ENCODE data around the gene MDFIC. TPM values are rescaled to one million over a fixed set of nuclear protein-coding genes. Genes with fewer than 3 reads are reported as not detected.

Gene MDFIC
- polyA plus RNA-seq, 1 donor from 2014 or later, result 55.1 TPM

DNA sequence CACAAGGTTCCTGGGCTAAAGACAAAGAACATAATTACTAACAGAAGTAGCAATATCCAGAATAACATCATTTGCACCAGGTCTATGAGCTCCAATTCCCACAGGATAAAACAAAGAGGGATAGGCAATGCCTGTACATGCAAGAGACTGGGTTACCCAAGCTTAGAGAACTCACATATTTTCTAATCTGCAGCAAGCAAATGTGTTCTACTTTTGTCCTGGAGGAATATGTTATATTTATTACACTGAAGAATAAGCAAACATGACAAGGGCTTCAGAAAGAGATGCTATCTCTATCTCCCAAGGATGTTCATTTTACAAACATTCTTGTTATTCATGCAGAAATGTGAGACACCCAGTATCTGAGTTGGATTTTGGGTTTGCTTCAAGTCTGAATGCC lies 118.6 kb downstream of the MDFIC start:
- Mint-ChIP-seq H3K4me1 (peaks cover 5 to 6% (median 5%) of the 10 kb centered on the region in 3 donors), H3K36me3 (peaks cover 3% of the 10 kb centered on the region), H3K4me3 (no peak overlapping the region), H3K9me3 (peaks cover 0 to 2% (median 0%) of the 10 kb centered on the region in 3 donors), H3K27me3 (no peaks in the 10 kb centered on the region), H3K27ac (no peak overlapping the region)

DNA sequence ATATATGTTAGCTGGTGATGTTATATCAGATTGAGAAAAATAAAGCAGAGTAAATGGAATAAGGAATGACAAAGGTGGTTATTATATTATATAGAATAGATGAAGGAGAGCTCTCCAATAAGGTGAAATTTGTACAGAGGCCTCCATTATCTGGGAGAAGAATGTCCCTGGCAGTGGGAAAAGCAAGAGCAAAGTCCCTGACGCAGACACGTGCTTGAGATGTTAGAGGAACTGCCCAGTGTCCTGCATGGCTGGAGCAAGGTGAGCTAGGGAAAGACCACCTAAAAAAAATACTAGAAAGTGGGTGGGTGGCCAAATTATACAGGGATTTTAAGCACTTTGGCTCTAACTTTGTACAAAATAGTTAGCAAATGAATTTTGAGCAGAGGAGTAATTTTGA lies 120.7 kb downstream of the MDFIC start:
- Mint-ChIP-seq H3K9me3 (peaks cover 0 to 2% (median 0%) of the 10 kb centered on the region in 3 donors), H3K27me3 (peaks cover 1% of the 10 kb centered on the region), H3K4me3 (no peak overlapping the region), H3K27ac (no peak overlapping the region), H3K4me1 (no peaks in the 10 kb centered on the region), H3K36me3 (no peaks in the 10 kb centered on the region)

DNA sequence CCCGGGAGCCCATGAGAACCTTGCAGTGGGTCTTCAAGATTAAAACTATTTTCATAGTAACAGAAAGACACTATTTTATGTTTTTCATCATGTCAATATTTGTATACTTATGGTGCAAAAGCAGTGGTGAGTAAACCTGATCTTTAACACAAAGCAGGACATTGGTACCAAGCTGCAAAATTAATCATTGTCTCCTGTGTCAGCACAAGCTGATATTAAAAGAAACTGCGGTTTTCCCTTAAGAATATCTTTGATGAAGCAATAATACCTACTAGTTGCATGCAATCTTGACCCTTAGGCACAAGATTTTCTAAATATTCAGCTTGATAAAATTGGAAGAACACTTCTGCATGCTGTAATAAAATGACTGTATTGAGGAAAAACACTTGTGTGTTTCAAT lies 121.7 kb downstream of the MDFIC start:
- Mint-ChIP-seq H3K27me3 (peaks cover 1% of the 10 kb centered on the region), H3K4me3 (no peak overlapping the region), H3K4me1 (no peaks in the 10 kb centered on the region), H3K27ac (no peak overlapping the region), H3K9me3 (peaks cover 0 to 2% (median 0%) of the 10 kb centered on the region in 3 donors), H3K36me3 (no peaks in the 10 kb centered on the region)

DNA sequence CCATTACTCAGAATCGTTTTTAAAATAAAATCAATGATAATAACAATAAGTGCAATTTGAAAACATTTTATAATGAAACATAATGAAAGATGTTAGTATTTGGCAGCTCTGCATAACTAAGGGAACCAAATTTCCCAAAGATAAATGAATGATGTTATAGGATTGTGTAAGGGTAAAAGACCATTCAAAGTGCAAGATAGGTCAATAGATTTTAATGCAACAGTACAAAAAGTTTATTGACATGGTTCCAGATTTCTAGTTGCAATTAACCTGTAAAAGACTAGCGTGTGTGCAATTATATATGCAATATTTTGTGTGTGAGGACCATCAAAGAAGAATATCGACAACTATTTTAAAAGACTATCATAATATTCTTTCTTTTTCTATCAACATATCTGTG lies 122.3 kb downstream of the MDFIC start:
- H3K27me3 Mint-ChIP-seq, result peaks cover 1% of the 10 kb centered on the region
- no peak overlapping the region for H3K4me3 Mint-ChIP-seq
- H3K9me3 Mint-ChIP-seq, result peaks cover 0 to 2% (median 0%) of the 10 kb centered on the region in 3 donors
- no peaks in the 10 kb centered on the region for H3K4me1 Mint-ChIP-seq
- H3K36me3 Mint-ChIP-seq, result no peaks in the 10 kb centered on the region
- no peak overlapping the region for H3K27ac Mint-ChIP-seq

DNA sequence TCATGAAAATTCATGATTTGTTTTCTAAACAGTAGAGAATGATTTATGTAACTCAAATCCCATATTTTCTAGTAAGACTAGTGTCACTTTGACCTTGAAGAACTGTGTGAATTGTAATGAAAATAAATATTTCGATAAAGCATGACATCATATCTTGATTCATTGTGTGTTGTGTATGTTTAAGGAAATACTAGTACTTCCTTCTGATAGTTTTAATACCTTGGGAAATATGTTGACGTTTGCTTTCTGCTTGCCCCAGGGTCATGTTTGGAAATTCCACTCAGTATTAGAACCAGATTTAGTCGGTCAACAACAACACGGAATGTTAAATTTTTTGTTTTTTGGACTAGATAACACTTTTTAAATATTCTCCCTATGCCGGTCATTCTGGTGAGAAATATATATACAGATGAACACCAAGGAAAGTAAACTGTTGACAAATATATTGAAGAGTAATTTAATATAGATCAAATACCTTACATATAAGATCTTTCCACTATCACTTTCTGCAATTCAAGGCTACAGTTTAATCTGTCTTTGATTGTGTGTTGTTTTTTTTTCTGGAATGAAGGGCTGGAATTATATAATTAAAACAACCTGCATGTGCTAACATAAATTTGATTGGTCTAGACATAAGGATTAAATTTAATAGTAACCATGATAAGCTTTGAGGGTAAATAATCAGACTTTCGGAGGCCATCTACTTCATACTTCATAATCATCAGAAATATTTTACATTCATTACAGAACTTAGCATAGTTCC lies 126.2 kb downstream of the MDFIC start:
- H3K9me3 Mint-ChIP-seq, result peaks cover 0 to 4% (median 0%) of the 10 kb centered on the region in 3 donors
- no peaks in the 10 kb centered on the region for H3K4me1 Mint-ChIP-seq
- H3K36me3 Mint-ChIP-seq, result peaks cover 3% of the 10 kb centered on the region
- H3K4me3 Mint-ChIP-seq, result no peak overlapping the region
- H3K27me3 Mint-ChIP-seq, result peaks cover 1% of the 10 kb centered on the region
- H3K27ac Mint-ChIP-seq, result peak overlapping the region in 1 of 3 donors; percentile 19

DNA sequence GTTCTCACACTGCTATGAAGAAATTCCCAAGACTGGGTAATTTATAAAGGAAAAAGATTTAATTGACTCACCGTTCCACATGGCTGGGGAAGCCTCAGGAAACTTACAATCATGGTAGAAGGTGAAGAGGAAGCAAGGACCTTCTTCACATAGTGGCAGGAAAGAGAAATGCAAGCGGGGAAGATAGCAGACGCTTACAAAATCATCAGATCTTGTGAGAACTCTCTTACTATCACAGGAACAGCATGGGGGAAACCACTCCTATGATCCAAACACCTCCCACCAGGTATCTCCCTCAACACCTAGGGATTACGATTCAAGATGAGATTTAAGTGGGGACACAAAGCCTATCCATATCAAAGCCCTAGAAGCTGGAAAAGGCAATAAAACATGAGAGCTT lies 130.8 kb downstream of the MDFIC start:
- Mint-ChIP-seq H3K36me3 (peaks cover 3% of the 10 kb centered on the region), H3K4me1 (peaks cover 0 to 2% (median 0%) of the 10 kb centered on the region in 3 donors), H3K9me3 (peaks cover 0 to 4% (median 2%) of the 10 kb centered on the region in 3 donors), H3K27me3 (no peaks in the 10 kb centered on the region), H3K27ac (no peak overlapping the region), H3K4me3 (no peak overlapping the region)

DNA sequence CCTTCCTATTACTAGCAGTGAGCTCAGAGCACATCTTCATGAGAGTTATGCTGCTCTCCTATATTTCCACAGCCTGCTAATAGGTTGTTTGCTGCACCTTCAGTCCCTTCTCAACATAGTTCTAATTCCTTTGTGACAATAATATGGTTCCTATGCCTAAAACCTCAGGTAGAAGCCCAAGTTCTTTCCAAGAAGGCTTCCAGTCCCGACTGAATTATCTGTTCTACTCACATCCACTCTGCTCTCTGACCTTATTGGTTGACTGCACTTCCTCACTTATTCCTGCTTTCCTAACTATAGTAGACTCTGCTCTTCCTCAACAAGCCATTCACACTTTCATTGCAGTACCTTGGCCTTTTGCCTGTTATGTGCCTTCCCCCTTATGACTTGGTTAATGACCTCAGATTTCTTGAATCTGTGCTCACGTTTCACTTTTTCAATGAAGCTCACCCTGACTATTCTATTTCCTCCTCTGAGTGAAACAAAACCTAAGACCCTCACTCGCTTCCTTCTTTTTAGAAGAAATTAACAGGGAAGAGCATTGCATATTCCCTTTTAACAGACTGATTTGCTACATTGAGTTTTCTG lies 132.7 kb downstream of the MDFIC start:
- Mint-ChIP-seq H3K4me1 (peaks cover 0 to 2% (median 0%) of the 10 kb centered on the region in 3 donors), H3K4me3 (no peak overlapping the region), H3K36me3 (peaks cover 3% of the 10 kb centered on the region), H3K27ac (no peak overlapping the region), H3K27me3 (peaks cover 2% of the 10 kb centered on the region), H3K9me3 (peaks cover 0 to 4% (median 2%) of the 10 kb centered on the region in 3 donors)

DNA sequence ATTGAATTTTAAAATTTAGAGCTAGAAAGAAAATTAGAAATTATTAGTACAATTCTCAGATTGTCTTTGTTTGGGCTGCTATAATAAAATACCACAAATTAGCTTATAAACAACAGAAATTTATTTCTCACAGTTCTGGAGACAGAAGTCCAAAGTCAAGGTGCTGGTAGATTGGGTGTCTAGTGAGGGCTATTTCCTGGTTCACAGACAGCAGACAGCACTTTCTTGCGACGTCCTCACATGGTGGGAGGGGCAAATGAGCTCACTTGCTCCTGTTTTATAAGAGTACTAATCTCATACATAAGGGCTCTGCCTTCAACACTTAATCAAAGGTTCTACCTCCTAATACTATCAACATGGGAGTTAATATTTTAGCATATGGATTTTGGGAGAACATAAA lies 134.1 kb downstream of the MDFIC start:
- Mint-ChIP-seq H3K36me3 (peaks cover 3% of the 10 kb centered on the region), H3K4me1 (peaks cover 0 to 5% (median 0%) of the 10 kb centered on the region in 3 donors), H3K9me3 (peaks cover 0 to 4% (median 2%) of the 10 kb centered on the region in 3 donors), H3K4me3 (no peak overlapping the region), H3K27me3 (peaks cover 2% of the 10 kb centered on the region), H3K27ac (no peak overlapping the region)

DNA sequence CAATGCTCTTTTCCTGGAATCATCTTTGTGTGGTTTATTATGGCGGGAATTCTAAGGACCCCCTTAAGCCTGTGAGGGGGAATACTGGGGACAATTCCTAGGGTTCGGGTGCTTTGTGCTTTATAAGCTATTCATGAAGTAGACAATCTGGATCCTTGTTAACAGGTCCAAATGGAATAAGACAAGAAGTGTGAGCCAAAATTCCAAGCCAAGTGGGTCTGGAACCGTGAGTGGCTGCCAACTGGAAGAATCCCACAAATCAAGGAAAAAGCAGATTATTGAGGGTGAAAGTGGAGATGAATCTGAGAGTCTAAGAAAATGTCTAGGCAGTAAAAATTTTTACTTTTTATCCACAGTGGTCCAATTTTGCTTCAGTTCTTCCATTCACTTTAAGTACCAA lies 136.8 kb downstream of the MDFIC start:
- no peak overlapping the region for H3K4me3 Mint-ChIP-seq
- H3K9me3 Mint-ChIP-seq, result peaks cover 0 to 2% (median 0%) of the 10 kb centered on the region in 3 donors
- no peak overlapping the region for H3K27ac Mint-ChIP-seq
- no peaks in the 10 kb centered on the region for H3K36me3 Mint-ChIP-seq
- peaks cover 0 to 5% (median 0%) of the 10 kb centered on the region in 3 donors for H3K4me1 Mint-ChIP-seq
- peaks cover 2% of the 10 kb centered on the region for H3K27me3 Mint-ChIP-seq

DNA sequence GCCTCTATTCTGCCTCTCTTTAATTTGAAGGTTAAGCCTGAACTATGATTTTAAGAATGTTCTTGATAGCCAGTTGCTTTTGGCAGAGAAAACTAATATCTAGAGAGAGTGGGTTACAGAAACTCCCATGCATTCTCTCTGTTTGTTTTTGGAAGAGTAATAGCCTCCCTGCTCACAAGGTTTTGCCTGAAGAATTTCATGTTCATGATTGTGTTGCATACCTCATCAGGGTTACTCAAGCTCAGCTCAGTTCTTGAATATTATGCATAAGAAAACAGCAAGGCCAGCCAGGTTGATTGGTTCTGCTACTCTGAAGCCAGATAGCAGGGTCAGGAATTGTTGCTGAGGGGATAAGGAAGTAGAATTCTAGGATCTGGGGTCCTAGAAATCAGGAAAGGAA lies 137.4 kb downstream of the MDFIC start:
- H3K4me3 Mint-ChIP-seq, result no peak overlapping the region

DNA sequence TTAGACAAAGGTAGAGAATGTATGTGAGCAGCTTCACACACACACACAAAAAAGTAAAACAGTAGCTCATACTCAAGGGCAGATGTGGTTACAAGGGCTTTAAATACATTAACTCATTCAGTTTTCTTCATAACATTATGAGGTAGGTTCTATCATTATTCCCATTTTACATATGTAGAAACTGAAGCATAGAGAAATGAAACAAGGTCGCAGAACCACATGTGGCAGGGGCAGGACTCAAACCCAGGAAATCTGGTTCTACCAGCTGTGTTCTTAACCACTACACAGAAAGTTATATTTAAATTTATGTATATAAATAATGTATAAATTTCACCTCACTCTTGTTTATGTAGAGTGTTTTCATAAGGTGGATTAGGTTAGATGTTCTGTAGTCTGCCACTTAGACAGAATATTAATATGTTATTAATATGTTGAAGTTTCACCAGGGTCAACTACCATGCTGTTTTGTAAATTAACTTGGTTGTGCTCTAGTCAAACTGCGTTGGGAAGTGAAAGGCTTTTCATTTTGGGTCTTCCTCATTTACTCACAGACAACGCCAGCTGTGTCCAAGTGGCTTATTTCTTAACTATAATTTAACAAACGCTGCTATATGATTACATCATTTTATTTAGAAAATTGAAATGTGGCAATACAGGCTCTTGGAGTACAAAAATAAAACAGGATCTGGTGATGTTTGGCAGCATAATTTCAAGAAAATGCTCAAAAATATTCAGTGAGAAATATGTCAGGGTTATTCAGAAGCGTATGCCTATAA lies 138.4 kb downstream of the MDFIC start:
- Mint-ChIP-seq H3K27ac (no peak overlapping the region), H3K27me3 (peaks cover 2% of the 10 kb centered on the region), H3K4me1 (peaks cover 0 to 3% (median 0%) of the 10 kb centered on the region in 3 donors), H3K4me3 (no peak overlapping the region), H3K36me3 (no peaks in the 10 kb centered on the region), H3K9me3 (no peaks in the 10 kb centered on the region)

More for the DNA sequence above, 137.4 kb downstream of the MDFIC start:
- Mint-ChIP-seq H3K27me3 (peaks cover 2% of the 10 kb centered on the region), H3K9me3 (peaks cover 0 to 2% (median 0%) of the 10 kb centered on the region in 3 donors), H3K36me3 (no peaks in the 10 kb centered on the region), H3K27ac (no peak overlapping the region), H3K4me1 (peaks cover 0 to 5% (median 0%) of the 10 kb centered on the region in 3 donors)

DNA sequence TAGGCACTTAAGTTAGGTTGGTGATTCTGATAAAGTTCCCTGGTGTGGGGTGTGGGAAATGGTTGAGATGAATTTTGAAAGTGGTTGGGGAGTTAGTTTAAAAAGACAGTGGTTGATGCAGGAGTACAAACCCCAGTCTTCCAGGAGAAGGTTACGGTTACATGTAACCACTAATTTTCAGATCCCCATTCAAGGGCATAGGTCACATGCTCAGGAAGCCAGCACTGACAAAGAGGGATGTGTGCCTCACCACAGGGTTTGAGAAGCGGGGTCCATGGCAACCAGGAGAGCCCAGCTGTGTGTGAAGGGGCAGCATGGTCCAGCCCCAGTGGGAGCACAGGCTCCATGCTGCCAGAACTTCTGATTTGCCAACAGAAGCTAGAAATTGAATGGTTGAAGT lies 144.2 kb downstream of the MDFIC start:
- H3K36me3 Mint-ChIP-seq, result no peaks in the 10 kb centered on the region
- peaks cover 0 to 3% (median 0%) of the 10 kb centered on the region in 3 donors for H3K4me1 Mint-ChIP-seq
- no peaks in the 10 kb centered on the region for H3K9me3 Mint-ChIP-seq
- no peak overlapping the region for H3K27ac Mint-ChIP-seq
- H3K27me3 Mint-ChIP-seq, result no peaks in the 10 kb centered on the region
- H3K4me3 Mint-ChIP-seq, result no peak overlapping the region

DNA sequence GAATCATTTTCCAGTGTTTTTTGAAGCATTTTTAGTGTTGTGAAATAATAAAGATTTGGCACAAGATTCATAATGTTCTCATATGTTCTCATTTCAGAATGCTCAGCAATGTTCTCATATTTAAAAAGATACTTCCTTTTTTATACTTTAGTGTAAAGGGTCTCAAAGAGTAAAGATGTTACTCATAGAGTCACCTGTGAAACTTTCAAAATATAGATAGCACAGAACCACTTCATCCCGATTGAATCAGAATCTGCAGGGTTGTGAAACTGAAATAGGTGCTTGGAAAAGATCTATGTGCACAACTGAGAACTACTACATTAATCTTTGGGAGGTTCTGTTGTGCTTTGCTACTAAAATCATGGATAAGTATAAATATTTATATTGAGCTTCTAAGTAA lies 144.7 kb downstream of the MDFIC start:
- Mint-ChIP-seq H3K4me1 (peaks cover 0 to 3% (median 0%) of the 10 kb centered on the region in 3 donors), H3K27ac (no peak overlapping the region), H3K27me3 (no peaks in the 10 kb centered on the region), H3K9me3 (no peaks in the 10 kb centered on the region), H3K36me3 (no peaks in the 10 kb centered on the region), H3K4me3 (peak overlapping the region in 1 of 4 donors; percentile 36)

DNA sequence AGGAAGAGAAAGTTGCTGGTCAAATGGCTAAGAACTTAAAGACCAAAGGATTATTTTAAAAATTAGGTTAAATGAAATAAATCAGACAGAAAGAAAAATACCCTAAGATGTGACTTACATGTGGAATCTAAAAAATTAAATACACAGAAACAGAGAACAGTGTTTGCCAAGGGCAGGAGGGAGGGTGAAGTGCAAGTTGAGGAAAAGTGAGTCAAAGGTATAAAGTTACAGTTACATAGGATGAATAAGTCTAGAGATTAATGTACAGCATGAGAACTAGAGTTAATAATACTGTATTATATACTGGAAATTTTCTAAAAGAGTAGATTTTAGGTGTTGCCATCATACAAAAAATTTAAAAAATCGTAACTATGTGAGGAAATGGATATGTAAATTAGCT lies 146.3 kb downstream of the MDFIC start:
- H3K4me3 Mint-ChIP-seq, result no peak overlapping the region
- H3K36me3 Mint-ChIP-seq, result no peaks in the 10 kb centered on the region
- no peak overlapping the region for H3K27ac Mint-ChIP-seq
- peaks cover 0 to 3% (median 0%) of the 10 kb centered on the region in 3 donors for H3K4me1 Mint-ChIP-seq
- H3K27me3 Mint-ChIP-seq, result no peaks in the 10 kb centered on the region
- H3K9me3 Mint-ChIP-seq, result no peaks in the 10 kb centered on the region
